Medulla oblongata (tissue), 1 donor: ENCODE results near the gene PDE4C.

Experiments
- DNase-seq: peaks from one replicate; pipeline ENCODE4 v3.0.0-alpha.2; 2015; ENCODE audit errors: extremely low spot score

The PDE4C gene

DNA sequence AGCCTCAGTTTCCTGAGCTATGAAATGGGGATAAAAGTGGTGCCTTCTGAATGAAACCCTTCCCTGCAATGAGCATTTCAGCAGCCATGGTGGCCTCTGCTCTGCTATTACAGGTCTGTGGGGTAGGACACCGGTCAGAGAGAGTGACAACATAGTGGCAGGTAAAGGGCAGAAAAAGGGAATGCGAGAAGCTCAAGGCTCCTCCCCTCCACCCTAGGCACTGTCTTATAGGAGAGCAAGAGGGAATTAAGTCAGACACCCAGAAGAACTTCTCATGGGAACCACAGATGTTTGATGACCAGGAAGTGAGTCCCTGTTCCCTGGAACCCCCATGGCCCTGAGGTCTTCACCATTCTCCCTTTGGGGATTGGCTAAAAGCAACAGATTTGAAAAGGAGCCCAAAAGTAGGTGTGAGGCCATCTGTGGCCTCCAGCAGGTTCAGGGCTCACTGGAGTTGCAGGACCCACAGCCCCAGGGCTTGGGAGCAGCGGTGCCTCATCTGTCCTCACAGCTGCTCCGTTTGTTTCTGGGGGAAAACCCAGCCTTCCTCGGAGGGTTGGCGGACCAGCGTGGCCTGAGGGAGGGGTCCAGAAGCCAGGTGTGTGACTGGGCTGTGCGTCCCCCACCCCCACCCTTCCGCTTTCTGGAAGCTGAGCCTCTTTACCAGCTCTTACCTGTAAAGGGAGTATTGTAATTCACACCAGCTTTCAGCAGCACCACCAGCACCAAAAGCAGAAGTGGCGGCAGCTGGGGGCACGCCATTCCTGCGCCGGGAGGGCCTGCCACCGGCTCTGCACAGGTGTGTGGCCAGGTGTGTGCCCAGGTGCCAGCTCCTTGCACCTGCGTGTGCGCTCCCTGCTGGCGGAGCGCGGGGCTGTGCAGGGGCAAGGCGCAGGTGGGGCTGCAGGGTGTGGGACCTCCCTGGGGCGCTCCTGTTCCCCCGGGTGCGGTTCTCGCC lies 28.6 kb upstream of the PDE4C start:
- DNase-seq, result no peak

DNA sequence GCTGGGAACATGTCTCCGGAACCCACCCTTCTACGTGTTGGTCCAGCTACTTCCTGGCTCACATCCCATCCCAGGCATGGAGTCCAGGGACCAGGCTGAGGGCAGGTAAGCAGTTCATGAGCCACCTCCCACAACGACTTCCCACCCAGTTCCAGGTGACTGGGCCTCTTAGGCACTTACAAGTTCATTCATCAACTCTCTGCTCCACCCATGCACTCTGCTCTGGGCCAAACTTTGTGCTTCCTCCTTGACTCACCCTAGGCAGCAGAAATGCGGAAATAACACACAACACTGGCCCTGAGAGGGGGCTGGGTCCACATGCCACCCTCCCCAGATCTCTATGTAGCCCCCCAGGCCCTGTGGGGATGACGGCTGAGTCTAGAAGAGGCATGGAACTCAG lies 27.5 kb upstream of the PDE4C start:
- peak; percentile 32 for DNase-seq

DNA sequence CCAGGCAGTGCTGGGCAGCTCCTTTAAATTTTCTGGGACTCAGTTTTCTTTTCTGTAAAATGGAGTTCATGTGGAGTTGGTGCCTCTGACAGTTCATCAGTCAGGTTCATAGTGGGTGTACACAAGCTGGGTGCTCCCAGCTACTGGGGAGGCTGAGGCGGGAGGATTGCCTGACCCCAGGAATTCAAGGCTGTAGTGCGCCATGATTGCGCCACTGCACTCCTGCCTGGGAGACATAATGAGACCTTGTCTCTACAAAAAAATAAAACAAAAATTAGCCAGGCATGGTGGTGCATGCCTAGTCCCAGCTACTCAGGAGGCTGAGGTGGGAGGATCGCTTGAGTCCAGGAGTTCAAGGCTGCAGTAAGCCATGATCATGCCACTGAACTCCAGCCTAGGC lies 26.9 kb upstream of the PDE4C start:
- DNase-seq, result no peak

DNA sequence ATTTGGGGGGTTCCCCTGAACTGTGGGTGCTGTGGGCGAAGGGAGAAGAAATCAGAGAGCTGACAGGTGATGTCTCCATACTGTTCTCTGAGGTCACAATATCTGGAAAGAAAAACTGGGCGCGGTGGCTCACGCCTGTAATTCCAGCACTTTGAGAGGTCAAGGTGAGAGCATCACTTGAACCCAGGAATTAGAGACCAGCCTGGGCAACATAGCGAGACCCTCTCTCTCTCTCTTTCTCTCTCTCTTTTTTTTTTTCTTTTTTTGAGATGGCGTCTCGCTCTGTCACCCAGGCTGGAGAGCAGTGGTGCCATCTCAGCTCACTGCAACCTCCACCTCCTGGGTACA lies 26.1 kb upstream of the PDE4C start:
- no peak for DNase-seq

- peak; percentile 84 for DNase-seq
Measured at GRCh38 chr19:18251587-18252369, 25.5 kb upstream of the PDE4C start.

DNA sequence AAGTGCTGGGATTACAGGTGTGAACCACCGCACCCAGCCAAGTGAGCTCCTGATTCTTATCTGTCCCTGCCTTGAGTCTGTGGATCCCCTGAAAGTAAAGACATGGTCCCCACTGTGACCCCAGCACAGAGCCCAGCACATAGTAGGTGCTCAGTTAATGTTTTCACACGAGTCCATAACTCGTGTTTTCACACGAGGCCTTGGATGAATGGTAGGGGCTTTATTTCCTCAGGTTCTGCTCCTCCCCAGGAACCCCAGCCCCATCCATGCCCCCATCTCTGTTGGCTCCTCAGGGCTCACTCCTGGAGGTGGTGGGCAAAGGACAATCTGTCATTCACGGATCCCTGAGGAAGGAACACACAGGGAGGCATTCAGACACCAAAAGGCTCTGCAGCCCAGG lies 23.6 kb upstream of the PDE4C start:
- no peak for DNase-seq

- DNase-seq, result no peak
Measured at GRCh38 chr19:18245297-18245696, 19.1 kb upstream of the PDE4C start.

DNA sequence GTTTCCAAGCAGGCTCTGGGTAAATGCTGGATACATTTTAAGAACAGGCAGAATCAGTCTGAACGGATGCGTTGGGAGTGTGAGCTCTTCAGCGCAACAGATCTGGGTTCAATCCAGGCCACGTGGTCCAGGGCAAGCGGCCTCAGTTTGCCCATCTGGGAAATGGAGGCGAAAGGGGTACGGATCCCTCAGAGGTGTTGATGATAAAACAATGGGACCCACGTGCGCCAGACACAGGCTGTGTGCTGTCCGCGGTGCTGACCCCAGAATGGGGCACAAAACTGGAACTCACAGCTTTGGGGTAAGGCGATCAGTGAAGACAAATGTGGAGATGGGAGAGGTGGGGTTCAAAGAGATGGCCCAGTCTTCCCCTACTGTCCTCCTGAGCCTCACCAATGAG lies 13.1 kb upstream of the PDE4C start:
- no peak for DNase-seq

- DNase-seq, result no peak
Measured at GRCh38 chr19:18234194-18234593, 8.0 kb upstream of the PDE4C start.

GRCh38 chr19:18233224-18233825 lies 7.1 kb upstream of the PDE4C start:
- DNase-seq, result no peak

- DNase-seq, result no peak
Measured at GRCh38 chr19:18232540-18233223, 6.4 kb upstream of the PDE4C start.

GRCh38 chr19:18231775-18232174 lies 5.5 kb upstream of the PDE4C start:
- no peak for DNase-seq

DNA sequence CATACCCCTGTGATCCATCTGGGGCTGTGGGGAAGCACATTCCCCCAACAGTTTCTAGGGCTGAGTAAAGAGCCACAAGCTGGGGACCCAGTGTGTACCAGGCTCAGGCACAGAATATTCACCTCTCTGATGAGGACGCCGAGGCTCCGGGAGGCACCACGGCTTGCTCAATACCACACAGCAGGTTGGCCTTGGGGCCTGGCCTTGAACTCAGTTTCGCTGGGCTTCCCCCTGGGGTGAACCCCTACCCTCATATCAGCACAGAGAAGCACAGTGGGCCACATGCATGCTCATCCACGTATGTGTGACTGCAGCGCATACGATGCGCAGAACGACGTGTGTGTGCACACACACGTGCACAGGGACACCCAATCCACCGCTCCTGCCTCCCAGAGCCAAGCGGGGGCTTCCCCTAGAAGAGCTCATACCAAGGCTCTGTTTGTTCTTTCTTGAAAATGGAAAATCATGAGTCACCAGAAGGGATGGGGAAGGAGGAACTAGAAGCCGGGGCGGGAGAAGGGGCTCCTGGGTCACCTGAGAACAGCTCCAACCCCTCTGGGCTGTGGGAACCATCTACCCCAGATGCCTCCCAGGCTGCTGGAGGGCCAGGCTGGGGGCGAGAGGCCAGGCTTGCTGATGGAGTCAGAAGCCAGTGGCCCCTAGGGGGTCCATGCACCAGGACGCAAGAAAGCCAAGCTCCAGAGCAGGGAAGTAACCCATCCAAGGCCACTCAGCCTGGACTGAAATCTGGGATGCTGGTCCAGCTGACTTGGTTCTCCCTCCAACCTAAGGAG lies 4.9 kb upstream of the PDE4C start:
- DNase-seq, result no peak

DNA sequence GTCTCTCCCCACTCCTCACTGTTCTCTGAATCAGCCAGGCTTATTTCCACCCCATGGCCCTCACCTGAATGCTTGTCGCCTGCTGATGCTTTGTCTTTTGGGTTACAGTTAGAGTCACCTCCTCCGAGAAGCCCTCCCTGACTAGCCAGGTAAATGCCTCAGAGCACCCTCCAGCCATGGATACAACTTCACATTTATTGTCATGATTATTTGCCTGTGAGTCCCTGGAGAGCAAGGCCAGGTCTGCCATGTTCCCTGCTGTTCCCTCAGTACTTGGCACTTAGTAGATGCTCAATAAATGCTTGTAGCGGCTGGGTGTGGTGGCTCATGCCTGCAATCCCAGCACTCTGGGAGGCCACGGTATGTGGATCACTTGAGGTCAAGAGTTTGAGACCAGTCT lies 3.7 kb upstream of the PDE4C start:
- DNase-seq, result no peak

DNA sequence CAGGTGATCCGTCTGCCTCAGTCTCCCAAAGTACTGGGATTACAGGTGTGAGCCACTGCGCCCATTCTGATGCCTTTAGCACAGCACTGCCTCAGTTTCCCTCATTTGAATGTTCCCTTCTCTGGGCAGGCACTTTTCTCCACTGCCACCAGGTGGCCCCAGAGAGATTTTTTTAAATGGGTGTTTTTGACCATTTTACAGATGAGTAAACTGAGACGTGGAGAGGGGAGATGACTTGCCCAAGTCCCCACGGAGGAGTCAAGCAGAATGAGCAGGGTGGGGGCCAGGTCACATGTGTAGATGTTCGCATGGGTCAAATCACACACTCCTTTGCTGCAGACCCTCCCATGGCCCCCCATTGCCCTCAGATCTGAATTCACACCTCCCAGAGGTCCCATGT lies 3.2 kb upstream of the PDE4C start:
- DNase-seq, result no peak

GRCh38 chr19:18227781-18228271 lies 1.6 kb upstream of the PDE4C start:
- DNase-seq, result no peak

DNA sequence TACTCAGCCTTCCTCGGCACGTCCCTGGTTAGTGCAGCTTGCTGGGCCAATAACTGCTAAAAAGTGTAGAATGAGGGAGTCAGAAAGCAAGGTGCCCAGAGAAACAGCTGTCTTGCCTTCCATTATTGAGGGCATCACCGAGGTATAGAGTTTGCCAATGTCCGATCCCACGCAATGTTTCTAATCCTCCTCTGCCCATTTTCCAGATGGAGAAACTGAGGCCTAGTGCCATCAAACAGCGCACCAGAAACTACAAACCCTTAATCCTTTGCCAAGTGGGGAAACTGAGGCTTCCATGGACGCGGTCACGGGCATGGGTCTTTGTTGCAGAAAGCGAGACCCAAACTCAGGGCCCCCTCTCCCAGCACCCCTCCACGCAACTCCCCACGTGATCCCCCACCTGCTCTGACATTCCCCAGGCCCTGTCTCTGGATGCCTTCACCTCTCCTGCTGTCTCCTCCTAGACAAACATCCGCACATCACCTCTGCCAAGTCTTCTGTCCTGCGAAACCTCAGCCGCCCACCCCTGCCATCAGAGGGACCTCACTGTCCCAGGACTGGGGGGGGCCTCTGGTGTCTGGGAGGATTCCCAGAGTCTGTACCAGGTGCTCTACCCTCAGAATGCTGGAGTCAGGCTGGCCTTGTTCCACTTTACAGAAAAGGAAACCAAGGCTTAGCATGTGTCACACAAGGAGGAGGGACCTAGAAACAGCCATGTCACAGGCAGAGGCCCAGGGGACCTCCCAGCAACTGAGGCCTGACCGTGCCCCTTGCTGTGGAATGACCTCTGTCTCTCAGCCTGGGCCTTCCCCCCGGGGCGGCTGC lies 930 bp upstream of the PDE4C start:
- DNase-seq, result no peak

GRCh38 chr19:18225355-18225701 lies 910 bp downstream of the PDE4C start:
- no peak for DNase-seq

DNA sequence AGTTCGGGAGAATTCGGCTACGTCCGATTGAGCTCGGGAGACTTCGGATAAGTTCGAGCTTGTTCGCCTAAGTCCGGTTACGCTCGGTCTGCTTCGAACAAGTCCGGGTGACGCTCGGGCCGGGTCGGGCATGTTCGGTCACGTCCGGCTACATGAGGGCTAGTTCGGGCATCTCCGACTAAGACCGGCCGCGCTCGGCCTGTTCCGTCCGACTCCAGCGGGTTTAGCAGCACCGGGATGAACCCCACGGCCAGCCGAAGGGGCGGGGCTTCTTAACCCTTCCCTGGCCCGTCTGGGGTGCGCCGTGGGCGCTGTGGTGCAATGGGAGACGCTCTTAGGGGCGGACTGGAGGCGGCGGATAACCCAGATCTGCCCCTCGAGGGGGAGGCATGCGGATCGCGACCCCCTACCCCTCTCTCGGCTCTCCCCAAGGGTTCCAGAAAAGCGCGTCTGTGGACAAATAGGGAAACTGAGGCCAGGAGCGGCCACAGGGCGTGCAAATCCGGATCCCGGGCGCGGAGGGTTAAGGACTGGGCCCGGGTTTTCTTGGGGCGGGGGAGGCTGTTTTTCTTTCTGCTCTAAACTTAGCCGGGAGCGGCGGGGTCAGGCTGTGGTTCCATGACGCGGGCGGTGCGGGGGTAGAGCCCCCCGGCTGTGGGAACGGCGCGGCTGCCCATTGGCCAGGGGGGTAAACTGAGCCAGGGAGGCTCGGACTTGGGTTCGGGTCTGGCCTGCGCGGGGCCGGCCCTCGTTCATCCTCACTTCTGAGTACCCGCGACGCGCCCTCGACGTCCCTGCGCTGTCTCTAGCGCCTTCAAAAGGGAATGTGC lies 1.5 kb downstream of the PDE4C start:
- DNase-seq, result peak; percentile 92
